GM04503 (cell line): ENCODE data around the gene NDUFS8.

ENCODE experiments used
- DNase-seq: peaks from one replicate; pipeline ENCODE4 v3.0.0-alpha.2; 2012; ENCODE audit warnings: low read depth

The NDUFS8 gene

DNA sequence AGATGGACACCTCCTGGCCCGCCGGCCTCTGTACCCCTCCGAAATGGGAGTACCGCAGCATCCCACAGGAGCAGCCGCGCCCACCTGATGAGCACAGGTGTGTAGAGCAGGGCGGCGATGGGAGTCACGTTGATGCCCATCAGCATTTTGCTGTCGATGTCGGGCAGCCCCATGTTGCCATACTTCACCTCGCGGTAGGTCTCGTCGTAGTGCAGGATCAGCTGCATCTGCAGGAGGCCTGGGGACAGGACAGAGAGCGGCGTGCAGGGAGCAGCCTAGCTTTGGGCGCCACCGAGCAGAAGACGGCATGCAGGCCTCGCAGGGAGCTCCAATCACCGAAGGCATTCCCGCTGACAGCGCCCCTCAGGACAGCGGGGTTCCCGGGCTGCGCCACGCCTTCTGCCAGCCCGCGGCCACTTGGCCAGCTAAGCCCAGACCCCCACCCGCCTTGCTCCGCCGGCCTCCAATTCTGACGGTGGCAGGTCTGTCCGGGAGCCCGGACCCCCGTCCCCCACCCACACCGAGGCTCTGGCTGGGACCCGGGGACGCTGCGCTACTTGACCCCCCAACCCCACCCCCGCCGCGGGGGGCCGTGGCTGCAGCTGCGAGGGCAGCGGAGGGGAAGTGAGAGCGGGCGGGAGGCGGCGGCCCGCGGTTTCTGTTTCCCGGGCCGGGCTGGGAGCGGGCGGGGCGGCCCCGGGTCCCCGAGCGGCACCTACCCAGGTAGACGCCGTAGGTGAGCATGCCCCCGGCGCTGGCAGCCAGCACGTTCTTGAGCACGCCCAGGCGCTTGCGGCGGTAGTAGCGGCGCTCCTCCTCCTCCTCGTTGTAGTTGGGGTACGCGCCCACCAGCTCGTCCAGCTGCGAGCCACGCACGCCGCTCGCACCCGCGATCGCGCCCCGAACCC is 27.3 kb upstream of the NDUFS8 start:
- no peak for DNase-seq

- DNase-seq = no peak
Observed at GRCh38 chr11:68003846-68004550, 26.5 kb upstream of the NDUFS8 start, which contains the start of gene UNC93B1. TSS of gene UNC93B1 (minus strand) at chr11:68004097. CDS start at chr11:68004043, 54 bp downstream.

DNA sequence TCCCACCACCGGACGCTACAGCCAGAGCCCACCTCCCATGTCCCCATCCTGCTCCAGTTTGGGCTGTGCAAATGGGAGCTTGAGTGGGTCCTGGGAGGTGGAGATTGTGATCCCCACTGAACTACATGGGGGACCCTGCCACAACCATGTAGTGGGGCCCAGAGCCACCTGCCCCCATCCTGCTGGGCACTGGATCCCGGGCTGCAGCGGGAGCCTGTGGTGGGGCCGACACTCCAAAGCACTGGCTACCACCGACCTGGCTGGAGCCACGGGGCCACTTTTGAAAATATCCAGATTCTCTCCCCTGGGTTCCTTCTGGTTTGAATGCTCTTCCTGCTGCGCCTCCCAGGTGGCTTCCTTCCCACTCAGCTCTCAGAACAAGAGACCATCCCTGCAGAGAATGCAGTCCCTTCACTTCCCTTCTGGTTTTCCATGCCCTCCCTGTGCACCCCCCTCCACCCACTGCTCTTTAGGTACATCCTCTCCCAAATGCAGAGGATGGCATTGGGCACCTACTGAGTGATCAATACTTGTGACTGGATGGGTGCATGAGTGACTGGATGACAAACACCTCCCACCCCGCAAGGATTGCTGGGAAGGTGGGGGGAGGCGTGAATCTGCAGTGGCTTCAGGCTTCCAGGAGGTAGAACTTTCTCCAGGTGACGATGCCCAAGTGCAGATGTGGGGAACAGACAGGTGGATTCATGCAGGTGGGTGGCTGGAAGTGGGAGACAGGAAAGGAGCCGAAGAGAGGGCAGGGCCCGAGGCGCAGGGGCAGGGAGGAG is 25.7 kb upstream of the NDUFS8 start:
- DNase-seq = no peak

DNA sequence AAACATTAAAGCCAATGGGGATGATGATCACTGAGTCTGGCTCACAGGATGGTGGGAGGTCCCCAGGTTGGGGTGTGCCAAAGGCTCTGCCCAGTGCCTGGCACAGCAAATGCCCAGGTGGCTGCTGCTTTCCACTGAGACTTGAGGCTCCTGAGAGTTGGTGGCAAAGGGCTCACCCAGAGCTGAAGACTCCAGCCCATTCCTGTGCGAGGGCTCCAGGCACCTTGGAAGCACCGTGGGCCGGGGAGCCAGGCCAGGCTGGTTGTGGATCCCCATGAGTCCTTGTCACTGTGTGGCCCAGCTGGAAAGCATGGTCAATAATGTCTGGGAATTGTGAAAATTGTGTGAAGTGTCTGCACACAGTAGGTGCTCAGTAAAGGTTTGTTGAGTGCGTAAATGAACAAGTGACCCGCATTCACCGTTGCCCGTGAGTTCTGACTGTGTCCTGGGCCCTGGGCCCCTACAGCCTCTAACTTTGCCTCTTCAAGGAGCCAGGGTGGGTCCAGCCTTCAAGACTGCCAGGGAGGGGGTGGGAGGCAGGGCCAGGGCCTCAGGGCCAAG is 23.8 kb upstream of the NDUFS8 start:
- DNase-seq = no peak

DNA sequence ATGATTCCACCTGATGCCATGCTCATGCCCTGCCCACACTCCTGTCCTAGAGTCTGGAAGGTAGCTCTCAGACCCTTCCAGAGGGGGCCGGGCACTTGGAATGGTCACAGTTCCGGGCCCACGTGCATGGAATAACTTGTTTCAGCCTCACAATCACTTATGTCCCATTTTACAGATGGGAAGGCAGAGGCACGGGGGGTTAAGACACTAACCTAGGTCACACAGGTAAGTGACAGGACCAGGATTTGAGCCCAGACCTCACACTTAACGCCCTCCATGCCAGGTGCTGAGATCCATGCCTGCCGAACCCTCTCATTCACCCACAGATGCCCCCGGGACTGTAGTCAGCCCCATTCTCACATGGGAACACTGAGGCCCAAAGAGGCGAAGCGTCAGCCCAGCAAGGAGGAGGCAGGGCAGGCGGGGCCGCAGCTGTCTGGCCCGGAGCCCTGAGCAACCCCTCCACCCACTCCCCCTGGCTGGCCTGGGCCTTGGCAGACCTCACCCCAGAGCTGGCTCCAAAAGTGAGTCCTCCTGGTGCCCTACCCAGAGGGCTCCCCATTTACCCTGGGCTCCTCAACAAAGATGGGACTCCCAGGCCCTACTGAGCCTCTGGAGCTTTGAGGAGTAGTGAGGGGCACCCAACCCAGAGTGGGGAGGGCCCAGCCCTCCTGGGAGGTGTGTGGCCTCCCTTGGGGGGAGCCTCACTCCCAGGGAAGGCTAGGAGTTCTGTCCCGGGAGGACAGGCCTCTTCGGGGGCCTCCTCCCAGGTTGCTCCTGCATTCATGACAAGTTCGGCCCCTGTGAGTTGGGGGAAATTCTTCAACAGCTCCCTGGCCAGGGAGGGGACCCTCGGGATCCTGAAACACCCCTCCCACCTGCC is 22.7 kb upstream of the NDUFS8 start:
- DNase-seq = no peak

GRCh38 chr11:68008381-68009337 is 21.8 kb upstream of the NDUFS8 start:
- DNase-seq = no peak

DNA sequence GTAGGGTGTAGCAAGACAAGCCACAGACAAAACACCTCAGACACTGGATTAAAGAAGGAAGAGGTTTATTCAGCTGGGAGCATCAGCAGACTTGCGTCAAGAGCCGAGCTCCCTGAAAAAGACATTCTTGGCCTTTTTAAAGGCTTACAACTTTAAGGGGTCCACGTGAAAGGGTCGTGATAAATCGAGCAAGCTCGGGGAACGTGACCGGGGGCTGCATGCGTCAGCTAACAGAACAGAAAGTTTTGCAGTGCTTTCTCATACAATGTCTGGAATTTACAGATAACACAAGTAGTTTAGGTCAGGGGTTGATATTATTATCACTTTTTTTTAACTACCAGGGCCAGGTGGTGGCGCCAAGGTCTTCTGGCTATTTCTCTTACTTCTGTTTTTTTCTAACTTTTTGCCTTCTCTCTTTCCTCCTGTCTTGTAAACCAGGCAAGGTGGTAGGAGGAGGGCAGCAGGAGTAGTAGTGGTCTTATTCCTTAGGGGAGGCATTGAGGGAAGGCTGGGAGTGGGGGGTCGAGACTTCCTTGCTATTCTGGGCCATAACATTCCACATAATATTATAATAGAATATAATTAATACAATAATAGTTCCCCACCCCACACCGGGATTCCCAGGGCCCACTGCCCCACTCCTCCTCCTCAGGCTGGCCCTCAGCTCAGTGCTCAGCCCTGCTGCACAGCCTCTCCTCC is 20.9 kb upstream of the NDUFS8 start:
- DNase-seq = no peak

GRCh38 chr11:68010090-68011041 is 20.1 kb upstream of the NDUFS8 start, which contains the start of gene ALDH3B1:
TSS of gene ALDH3B1 (plus strand) at chr11:68010327. CDS start at chr11:68015298, 4,971 bp downstream.
- DNase-seq = peak; percentile 75

GRCh38 chr11:68011051-68011943 is 19.2 kb upstream of the NDUFS8 start:
- DNase-seq = no peak

- no peak for DNase-seq
Observed at GRCh38 chr11:68012044-68012842, 18.2 kb upstream of the NDUFS8 start.

DNA sequence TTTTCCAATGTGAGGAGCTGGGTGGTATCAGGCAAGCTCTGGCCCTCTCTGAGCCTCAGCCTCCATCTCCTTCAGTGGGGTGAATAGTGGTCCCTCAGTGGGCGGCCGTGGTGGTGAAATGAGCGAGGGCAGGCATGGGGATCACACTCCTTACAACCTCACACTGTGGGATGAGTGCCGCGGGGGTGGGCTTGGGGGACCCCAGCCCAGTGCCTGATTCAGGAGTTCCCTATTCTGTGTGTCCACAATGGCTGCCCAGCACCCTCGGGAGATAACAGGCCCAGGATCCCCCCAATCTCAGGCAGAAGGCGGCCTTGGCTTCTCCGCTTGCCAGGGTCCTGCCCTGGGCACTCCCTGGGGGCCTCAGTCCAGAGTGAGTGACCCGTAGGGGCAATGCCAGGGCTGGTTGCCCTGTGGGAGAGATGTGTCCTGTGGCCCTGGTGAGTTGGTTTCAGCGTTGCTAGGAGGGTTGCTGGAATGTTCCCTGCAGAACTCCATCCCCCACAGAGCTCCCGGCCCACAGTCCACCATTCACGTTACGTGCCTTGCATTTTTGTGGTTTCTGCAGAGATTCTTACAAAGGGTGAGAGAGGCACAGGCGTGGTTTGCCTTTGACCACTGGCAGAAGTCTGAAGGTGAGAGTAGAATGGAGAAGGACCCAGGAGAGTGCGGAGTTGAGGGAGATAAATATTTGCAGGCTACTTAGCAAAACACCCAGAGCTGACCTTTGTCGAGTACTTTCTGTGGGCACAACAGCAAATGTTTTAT is 17.5 kb upstream of the NDUFS8 start:
- peak; percentile 96 for DNase-seq

GRCh38 chr11:68013611-68014156 is 16.8 kb upstream of the NDUFS8 start:
- DNase-seq = no peak

GRCh38 chr11:68014157-68014946 is 16.1 kb upstream of the NDUFS8 start:
- DNase-seq = peak; percentile 31

GRCh38 chr11:68014947-68015447 is 15.5 kb upstream of the NDUFS8 start:
- DNase-seq = no peak
